Memory B cell (primary cell): ENCODE results near the gene SLC35F1.

Experiments
- ATAC-seq: fragments of 150-1000 bp; cut with Tn5 transposase; 2 replicates; pipeline ENCODE4 v1.10.0; 2021; ENCODE audit warnings: low read depth, mild to moderate bottlenecking, moderate library complexity
- DNase-seq, 2 donors: peaks; one replicate each; pipeline ENCODE4 v3.0.0; 2022; ENCODE audit warnings: low spot score in 2 of 2
- H3K27ac Mint-ChIP-seq: one replicate; pipeline ENCODE4 v1.8.0; 2022; ENCODE audit warnings: mild to moderate bottlenecking, moderate library complexity, mixed read lengths
- H3K27me3 Mint-ChIP-seq: one replicate; pipeline ENCODE4 v1.8.0; 2022; ENCODE audit warnings: mixed read lengths
- H3K36me3 Mint-ChIP-seq: one replicate; pipeline ENCODE4 v1.8.0; 2022; ENCODE audit warnings: mild to moderate bottlenecking, mixed read lengths
- H3K4me1 Mint-ChIP-seq: one replicate; pipeline ENCODE4 v1.8.0; 2022; ENCODE audit warnings: mixed read lengths
- H3K4me3 Mint-ChIP-seq: one replicate; pipeline ENCODE4 v1.8.0; 2022; ENCODE audit warnings: mild to moderate bottlenecking, moderate library complexity, mixed read lengths
- H3K9me3 Mint-ChIP-seq: one replicate; pipeline ENCODE4 v1.8.0; 2022; ENCODE audit warnings: mixed read lengths

Gene SLC35F1

GRCh38 chr6:117915846-117916245 lies 8.8 kb downstream of the SLC35F1 start:
- Mint-ChIP-seq H3K4me1 (no peaks in the 10 kb centered on the region), H3K9me3 (no peaks in the 10 kb centered on the region), H3K27me3 (peaks cover under 1% of the 10 kb centered on the region), H3K36me3 (no peaks in the 10 kb centered on the region), H3K27ac (no peak overlapping the region), H3K4me3 (no peak overlapping the region)
- DNase-seq (no peak), ATAC-seq (no peak)

- peaks cover 2% of the 10 kb centered on the region for H3K27me3 Mint-ChIP-seq
- H3K27ac Mint-ChIP-seq: no peak overlapping the region
- DNase-seq (no peak), ATAC-seq (no peak)
- H3K4me1 Mint-ChIP-seq: no peaks in the 10 kb centered on the region
- no peaks in the 10 kb centered on the region for H3K36me3 Mint-ChIP-seq
- no peaks in the 10 kb centered on the region for H3K9me3 Mint-ChIP-seq
- H3K4me3 Mint-ChIP-seq: no peak overlapping the region
Measured at GRCh38 chr6:117916483-117916882, 9.4 kb downstream of the SLC35F1 start.

GRCh38 chr6:117917176-117917575 lies 10.1 kb downstream of the SLC35F1 start:
- Mint-ChIP-seq H3K27ac (no peak overlapping the region), H3K4me3 (no peak overlapping the region)
- no peak for DNase-seq

GRCh38 chr6:117918454-117918853 lies 11.4 kb downstream of the SLC35F1 start:
- Mint-ChIP-seq H3K4me1 (no peaks in the 10 kb centered on the region), H3K27me3 (peaks cover 2% of the 10 kb centered on the region), H3K27ac (no peak overlapping the region), H3K36me3 (no peaks in the 10 kb centered on the region), H3K4me3 (no peak overlapping the region), H3K9me3 (no peaks in the 10 kb centered on the region)
- DNase-seq (no peak), ATAC-seq (no peak)

More at GRCh38 chr6:117917176-117917575, 10.1 kb downstream of the SLC35F1 start:
- ATAC-seq: no peak
- Mint-ChIP-seq H3K36me3 (no peaks in the 10 kb centered on the region), H3K27me3 (peaks cover 2% of the 10 kb centered on the region), H3K4me1 (no peaks in the 10 kb centered on the region), H3K9me3 (no peaks in the 10 kb centered on the region)

- Mint-ChIP-seq H3K4me3 (no peak overlapping the region), H3K4me1 (no peaks in the 10 kb centered on the region)
Measured at GRCh38 chr6:117919275-117919674, 12.2 kb downstream of the SLC35F1 start.

GRCh38 chr6:117919775-117920729 lies 13.0 kb downstream of the SLC35F1 start:
- no peak for DNase-seq
- no peaks in the 10 kb centered on the region for H3K4me1 Mint-ChIP-seq
- no peaks in the 10 kb centered on the region for H3K36me3 Mint-ChIP-seq
- no peak overlapping the region for H3K4me3 Mint-ChIP-seq
- H3K9me3 Mint-ChIP-seq: no peaks in the 10 kb centered on the region
- peaks cover 2% of the 10 kb centered on the region for H3K27me3 Mint-ChIP-seq
- ATAC-seq: no peak
- H3K27ac Mint-ChIP-seq: no peak overlapping the region

More at GRCh38 chr6:117919275-117919674, 12.2 kb downstream of the SLC35F1 start:
- DNase-seq: no peak
- Mint-ChIP-seq H3K36me3 (no peaks in the 10 kb centered on the region), H3K27ac (no peak overlapping the region), H3K9me3 (no peaks in the 10 kb centered on the region), H3K27me3 (peaks cover 2% of the 10 kb centered on the region)
- ATAC-seq: no peak

GRCh38 chr6:117924690-117925089 lies 17.6 kb downstream of the SLC35F1 start:
- Mint-ChIP-seq H3K36me3 (peaks cover 2% of the 10 kb centered on the region), H3K9me3 (peaks cover 13% of the 10 kb centered on the region), H3K4me1 (no peaks in the 10 kb centered on the region), H3K27ac (no peak overlapping the region), H3K27me3 (peaks cover 6% of the 10 kb centered on the region), H3K4me3 (no peak overlapping the region)
- no peak for ATAC-seq
- no peak for DNase-seq

GRCh38 chr6:117927866-117928265 lies 20.8 kb downstream of the SLC35F1 start:
- ATAC-seq (no peak), DNase-seq (no peak)
- H3K27me3 Mint-ChIP-seq: peaks cover 4% of the 10 kb centered on the region
- H3K9me3 Mint-ChIP-seq: peaks cover 14% of the 10 kb centered on the region
- no peak overlapping the region for H3K27ac Mint-ChIP-seq
- peaks cover 2% of the 10 kb centered on the region for H3K36me3 Mint-ChIP-seq
- no peaks in the 10 kb centered on the region for H3K4me1 Mint-ChIP-seq
- no peak overlapping the region for H3K4me3 Mint-ChIP-seq

- H3K4me1 Mint-ChIP-seq: no peaks in the 10 kb centered on the region
- H3K27me3 Mint-ChIP-seq: peaks cover 4% of the 10 kb centered on the region
- DNase-seq (no peak), ATAC-seq (no peak)
- H3K27ac Mint-ChIP-seq: no peak overlapping the region
- H3K4me3 Mint-ChIP-seq: no peak overlapping the region
- H3K9me3 Mint-ChIP-seq: peaks cover 14% of the 10 kb centered on the region
- peaks cover 2% of the 10 kb centered on the region for H3K36me3 Mint-ChIP-seq
Measured at GRCh38 chr6:117928833-117929232, 21.8 kb downstream of the SLC35F1 start.

GRCh38 chr6:117929501-117929900 lies 22.4 kb downstream of the SLC35F1 start:
- Mint-ChIP-seq H3K4me3 (no peak overlapping the region), H3K9me3 (peaks cover 14% of the 10 kb centered on the region), H3K27me3 (peaks cover 4% of the 10 kb centered on the region), H3K27ac (no peak overlapping the region), H3K36me3 (peaks cover 2% of the 10 kb centered on the region), H3K4me1 (no peaks in the 10 kb centered on the region)
- DNase-seq (no peak), ATAC-seq (no peak)

GRCh38 chr6:117930645-117931044 lies 23.6 kb downstream of the SLC35F1 start:
- H3K27ac Mint-ChIP-seq: no peak overlapping the region
- H3K27me3 Mint-ChIP-seq: peaks cover 4% of the 10 kb centered on the region
- no peaks in the 10 kb centered on the region for H3K4me1 Mint-ChIP-seq
- H3K9me3 Mint-ChIP-seq: peaks cover 13% of the 10 kb centered on the region
- DNase-seq: no peak
- peaks cover 2% of the 10 kb centered on the region for H3K36me3 Mint-ChIP-seq
- H3K4me3 Mint-ChIP-seq: no peak overlapping the region
- ATAC-seq: no peak

GRCh38 chr6:117932001-117932400 lies 24.9 kb downstream of the SLC35F1 start:
- H3K4me1 Mint-ChIP-seq: no peaks in the 10 kb centered on the region
- no peaks in the 10 kb centered on the region for H3K27me3 Mint-ChIP-seq
- H3K36me3 Mint-ChIP-seq: peaks cover 2% of the 10 kb centered on the region
- peaks cover 8% of the 10 kb centered on the region for H3K9me3 Mint-ChIP-seq
- ATAC-seq: no peak
- no peak overlapping the region for H3K4me3 Mint-ChIP-seq
- no peak for DNase-seq
- H3K27ac Mint-ChIP-seq: no peak overlapping the region

- no peaks in the 10 kb centered on the region for H3K36me3 Mint-ChIP-seq
- peaks cover under 1% of the 10 kb centered on the region for H3K27me3 Mint-ChIP-seq
- no peak overlapping the region for H3K27ac Mint-ChIP-seq
- H3K9me3 Mint-ChIP-seq: peaks cover 6% of the 10 kb centered on the region
- H3K4me3 Mint-ChIP-seq: no peak overlapping the region
- DNase-seq (no peak), ATAC-seq (no peak)
- H3K4me1 Mint-ChIP-seq: no peaks in the 10 kb centered on the region
Measured at GRCh38 chr6:117932676-117933075, 25.6 kb downstream of the SLC35F1 start.

- peaks cover 1% of the 10 kb centered on the region for H3K27me3 Mint-ChIP-seq
- H3K4me3 Mint-ChIP-seq: no peak overlapping the region
- peaks cover 6% of the 10 kb centered on the region for H3K9me3 Mint-ChIP-seq
- DNase-seq (no peak), ATAC-seq (no peak)
- no peaks in the 10 kb centered on the region for H3K4me1 Mint-ChIP-seq
- no peak overlapping the region for H3K27ac Mint-ChIP-seq
- no peaks in the 10 kb centered on the region for H3K36me3 Mint-ChIP-seq
Measured at GRCh38 chr6:117933471-117933870, 26.4 kb downstream of the SLC35F1 start.
